ENCODE data around the gene BORA. TPM values are rescaled to one million over a fixed set of nuclear protein-coding genes. Genes with fewer than 3 reads are reported as not detected.
"Not testable (repeated sequence)": the region's sequence is repeated elsewhere in the genome, so short reads cannot be mapped to it uniquely, and the experiment has no call there.

BORA gene
- total RNA-seq, 2 donors from 2014 or later: 15.2 to 16.6 TPM

DNA sequence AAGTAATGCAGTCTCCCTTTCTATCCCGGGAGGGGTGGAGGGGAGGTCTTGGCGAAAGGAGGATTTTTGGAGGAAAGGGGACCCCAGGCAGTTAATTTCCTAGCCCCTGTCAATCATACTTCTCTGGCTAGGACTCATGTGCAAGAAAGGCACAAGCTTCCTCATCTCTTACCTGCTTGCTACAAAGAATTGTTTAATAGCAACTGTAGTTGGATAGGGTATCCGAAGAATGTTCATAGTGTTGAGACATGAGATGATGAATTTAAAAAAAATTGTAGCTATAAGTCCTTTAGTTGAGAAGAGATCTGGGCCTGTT lies 525 bp downstream of the BORA start:
- H3K4me3 Mint-ChIP-seq: peak overlapping the region; percentile 90
- H3K27me3 Mint-ChIP-seq: no peaks in the 10 kb centered on the region
- H3K27ac Mint-ChIP-seq: peak overlapping the region; percentile 92
- peaks cover 13% of the 10 kb centered on the region for H3K4me1 Mint-ChIP-seq
- no peaks in the 10 kb centered on the region for H3K9me3 Mint-ChIP-seq
- peaks cover 72% of the 10 kb centered on the region for H3K36me3 Mint-ChIP-seq (ENCODE audit: low read depth)
- no peak for ATAC-seq (replicated peaks)

DNA sequence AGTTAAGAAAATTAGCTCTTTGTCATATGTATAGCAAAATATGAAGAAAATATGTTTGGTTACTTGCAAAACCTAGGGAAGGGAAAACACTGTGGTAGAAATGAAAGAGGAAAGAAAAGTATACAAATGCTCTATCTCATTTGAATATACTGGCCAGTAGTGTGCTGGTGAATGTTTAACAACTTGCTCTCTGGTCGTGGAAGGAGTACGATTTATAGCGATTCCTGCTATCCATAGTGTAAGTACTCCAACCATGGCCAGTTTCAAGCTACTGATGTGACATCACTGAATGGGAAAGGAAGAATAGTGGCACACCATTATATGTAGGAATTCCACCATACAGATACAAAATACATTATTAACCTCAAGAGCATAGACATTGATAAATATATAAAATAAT lies 9.3 kb downstream of the BORA start:
- Mint-ChIP-seq H3K4me1 (peaks cover 5% of the 10 kb centered on the region), H3K4me3 (no peak overlapping the region), H3K36me3 (ENCODE audit: low read depth) (peaks cover 81% of the 10 kb centered on the region), H3K27ac (no peak overlapping the region), H3K27me3 (no peaks in the 10 kb centered on the region), H3K9me3 (no peaks in the 10 kb centered on the region)
- ATAC-seq (replicated peaks): no peak

DNA sequence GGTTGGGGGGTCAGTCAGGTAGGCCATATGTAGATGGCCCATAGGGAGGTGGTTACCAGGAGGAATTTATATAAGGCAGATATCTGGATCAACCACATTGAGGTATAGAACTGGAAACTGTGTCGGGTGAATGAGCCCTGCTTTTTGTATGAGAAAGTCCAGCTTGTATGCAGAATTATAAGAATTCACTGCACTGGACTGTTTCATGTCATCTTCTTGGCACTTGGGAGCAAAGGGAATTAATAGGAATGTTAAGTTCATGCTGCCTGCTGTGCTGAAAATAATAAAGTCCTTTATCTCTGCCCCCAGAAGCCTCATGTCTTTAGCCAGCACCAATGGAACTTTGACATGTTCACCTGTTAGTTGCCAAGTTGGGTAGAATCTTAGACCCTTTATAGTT lies 12.3 kb downstream of the BORA start:
- H3K27ac Mint-ChIP-seq: no peak overlapping the region
- no peaks in the 10 kb centered on the region for H3K27me3 Mint-ChIP-seq
- no peak overlapping the region for H3K4me3 Mint-ChIP-seq
- ATAC-seq (replicated peaks): no peak
- peaks cover 2% of the 10 kb centered on the region for H3K4me1 Mint-ChIP-seq
- peaks cover 83% of the 10 kb centered on the region for H3K36me3 Mint-ChIP-seq (ENCODE audit: low read depth)
- H3K9me3 Mint-ChIP-seq: no peaks in the 10 kb centered on the region

DNA sequence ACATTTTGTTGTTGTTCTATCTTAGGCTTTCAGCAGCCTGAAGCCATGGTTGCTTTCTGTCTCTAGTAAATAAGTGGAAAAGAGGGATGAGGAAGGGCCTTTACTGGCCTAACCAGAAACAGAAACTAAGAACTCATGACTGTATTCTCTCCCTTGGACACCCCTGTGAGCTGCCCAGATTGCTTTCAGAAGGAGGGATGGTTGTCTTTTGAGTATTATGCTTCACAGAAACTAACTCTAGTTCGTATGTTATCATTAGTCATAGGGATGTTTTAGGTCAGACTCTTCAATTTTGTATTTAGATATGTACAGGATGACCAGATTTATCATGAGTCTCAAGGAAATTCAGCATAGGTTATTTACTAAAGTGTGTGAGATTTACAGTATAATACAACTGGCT lies 17.5 kb downstream of the BORA start:
- H3K36me3 Mint-ChIP-seq (ENCODE audit: low read depth): peaks cover 86% of the 10 kb centered on the region
- no peak overlapping the region for H3K4me3 Mint-ChIP-seq
- H3K27ac Mint-ChIP-seq: peak overlapping the region; percentile 71
- H3K27me3 Mint-ChIP-seq: no peaks in the 10 kb centered on the region
- no peaks in the 10 kb centered on the region for H3K9me3 Mint-ChIP-seq
- ATAC-seq (replicated peaks): peak; percentile 94
- H3K4me1 Mint-ChIP-seq: peaks cover 12% of the 10 kb centered on the region

DNA sequence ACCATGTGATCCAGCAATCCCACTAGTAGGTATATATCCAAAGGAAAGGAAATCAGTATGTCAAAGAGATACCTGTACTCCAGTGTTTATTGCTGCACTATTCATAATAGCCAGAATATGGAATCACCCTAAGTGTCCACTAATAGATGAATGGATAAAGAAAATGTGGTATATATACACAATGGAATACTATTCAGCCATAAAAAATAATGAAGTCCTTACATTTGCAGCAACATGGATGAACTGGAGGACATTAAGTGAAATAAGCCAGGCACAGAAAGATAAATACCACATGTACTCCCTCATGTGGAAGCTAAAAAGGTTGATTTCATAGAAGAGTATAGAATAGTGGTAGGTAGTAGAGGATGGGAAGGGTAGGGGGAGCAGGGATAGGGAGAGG lies 23.5 kb downstream of the BORA start:
- Mint-ChIP-seq H3K27me3 (no peaks in the 10 kb centered on the region), H3K4me1 (peaks cover 6% of the 10 kb centered on the region), H3K36me3 (ENCODE audit: low read depth) (peaks cover 100% of the 10 kb centered on the region), H3K4me3 (no peak overlapping the region), H3K27ac (no peak overlapping the region), H3K9me3 (no peaks in the 10 kb centered on the region)
- ATAC-seq (replicated peaks): no peak

DNA sequence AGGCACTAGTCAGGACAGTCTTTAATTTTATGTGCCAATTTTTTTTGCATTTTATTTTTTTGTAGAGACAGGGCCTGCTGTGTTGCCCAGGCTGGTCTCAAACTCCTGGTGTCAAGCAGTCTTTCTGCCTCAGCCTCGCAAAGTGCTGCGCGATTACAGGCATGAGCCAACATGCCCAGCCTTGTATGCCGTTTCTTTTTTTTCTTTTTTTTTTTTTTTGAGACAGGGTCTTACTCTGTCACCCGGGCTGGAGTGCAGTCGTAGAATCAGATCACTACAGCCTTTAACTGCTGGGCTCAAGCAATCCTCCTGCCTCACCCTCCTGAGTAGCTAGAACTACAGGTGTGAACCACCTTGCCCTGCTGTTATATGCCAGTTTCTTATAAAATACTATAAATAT lies 26.4 kb downstream of the BORA start:
- Mint-ChIP-seq H3K4me3 (no peak overlapping the region), H3K27me3 (no peaks in the 10 kb centered on the region), H3K4me1 (peaks cover 6% of the 10 kb centered on the region), H3K27ac (no peak overlapping the region), H3K36me3 (ENCODE audit: low read depth) (peaks cover 100% of the 10 kb centered on the region), H3K9me3 (no peaks in the 10 kb centered on the region)
- ATAC-seq (replicated peaks): no peak

DNA sequence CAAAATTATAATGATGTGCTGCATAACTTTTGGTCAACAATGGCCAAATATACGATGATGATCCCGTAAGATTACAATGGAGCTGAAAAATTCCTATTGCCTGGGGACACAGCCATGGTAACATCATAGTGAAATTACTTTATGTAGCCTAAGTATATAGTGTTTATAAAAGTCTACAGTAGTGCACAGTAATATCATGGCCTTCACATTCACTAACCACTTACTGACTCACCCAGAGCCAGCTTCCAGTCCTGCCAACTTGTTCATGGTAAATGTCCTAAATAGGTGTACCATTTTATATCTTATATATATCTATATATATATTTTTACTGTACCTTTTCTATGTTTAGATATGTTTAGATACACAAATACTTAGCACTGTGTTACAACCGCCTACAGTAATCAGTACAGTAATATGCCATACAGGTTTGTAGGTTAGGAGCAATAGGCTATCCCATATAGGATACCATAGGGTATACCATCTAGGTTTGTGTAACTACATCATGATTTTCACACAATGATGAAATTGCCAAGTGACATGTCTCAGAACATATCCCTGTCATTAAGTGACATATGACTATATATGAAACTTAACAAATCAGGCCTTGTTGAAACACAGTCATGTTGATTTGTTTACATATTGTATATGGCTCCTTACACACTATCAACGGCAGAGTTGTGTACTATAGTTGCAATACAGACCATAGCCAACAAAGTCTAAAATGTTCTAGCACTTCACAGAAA lies 30.2 kb downstream of the BORA start:
- H3K9me3 Mint-ChIP-seq: no peaks in the 10 kb centered on the region
- H3K27ac Mint-ChIP-seq: no peak overlapping the region
- peaks cover 100% of the 10 kb centered on the region for H3K36me3 Mint-ChIP-seq (ENCODE audit: low read depth)
- H3K4me3 Mint-ChIP-seq: no peak overlapping the region
- ATAC-seq (replicated peaks): peak; percentile 69
- H3K27me3 Mint-ChIP-seq: no peaks in the 10 kb centered on the region
- no peaks in the 10 kb centered on the region for H3K4me1 Mint-ChIP-seq

DNA sequence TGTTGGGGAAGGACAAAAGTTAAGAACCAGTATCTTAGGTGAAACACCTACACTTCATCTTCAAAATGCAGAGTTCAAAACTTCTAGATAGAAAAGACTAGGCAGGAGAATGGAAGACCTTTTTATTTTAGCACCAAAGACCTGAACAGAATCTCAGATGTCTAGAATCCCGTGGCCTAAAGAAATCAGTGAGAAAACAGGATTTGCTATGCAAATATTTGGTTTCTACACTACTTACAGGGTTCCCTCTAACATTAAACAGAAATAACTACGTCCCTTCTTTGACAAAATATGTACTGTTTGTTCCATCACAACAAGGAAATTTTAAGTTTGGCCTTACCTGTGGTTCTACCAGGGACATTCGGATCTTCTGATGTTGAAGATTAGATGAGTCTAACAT lies 32.5 kb downstream of the BORA start:
- Mint-ChIP-seq H3K27me3 (no peaks in the 10 kb centered on the region), H3K27ac (no peak overlapping the region), H3K4me3 (no peak overlapping the region), H3K36me3 (ENCODE audit: low read depth) (peaks cover 100% of the 10 kb centered on the region), H3K4me1 (no peaks in the 10 kb centered on the region), H3K9me3 (no peaks in the 10 kb centered on the region)
- no peak for ATAC-seq (replicated peaks)

DNA sequence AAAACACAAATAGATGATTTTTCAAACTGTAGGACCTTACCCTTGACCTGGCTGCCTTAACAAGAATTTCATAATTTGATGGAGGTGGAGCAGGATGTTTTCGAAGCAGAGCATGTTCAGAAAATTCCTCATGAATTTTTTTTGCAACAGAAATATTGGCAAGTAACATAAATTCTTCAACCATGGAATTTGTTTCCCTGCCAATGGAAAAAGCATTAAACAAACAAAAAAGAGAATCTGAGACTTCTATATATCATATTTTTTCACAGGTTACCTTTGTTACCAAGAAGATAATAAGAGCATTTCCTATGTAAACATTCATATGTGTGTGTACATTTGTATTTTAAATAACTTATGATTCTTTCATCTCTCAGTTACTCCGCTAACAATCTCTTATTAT lies 35.7 kb downstream of the BORA start:
- Mint-ChIP-seq H3K36me3 (ENCODE audit: low read depth) (peaks cover 100% of the 10 kb centered on the region), H3K9me3 (no peaks in the 10 kb centered on the region), H3K27me3 (no peaks in the 10 kb centered on the region), H3K4me1 (no peaks in the 10 kb centered on the region), H3K27ac (no peak overlapping the region), H3K4me3 (no peak overlapping the region)
- ATAC-seq (replicated peaks): no peak

DNA sequence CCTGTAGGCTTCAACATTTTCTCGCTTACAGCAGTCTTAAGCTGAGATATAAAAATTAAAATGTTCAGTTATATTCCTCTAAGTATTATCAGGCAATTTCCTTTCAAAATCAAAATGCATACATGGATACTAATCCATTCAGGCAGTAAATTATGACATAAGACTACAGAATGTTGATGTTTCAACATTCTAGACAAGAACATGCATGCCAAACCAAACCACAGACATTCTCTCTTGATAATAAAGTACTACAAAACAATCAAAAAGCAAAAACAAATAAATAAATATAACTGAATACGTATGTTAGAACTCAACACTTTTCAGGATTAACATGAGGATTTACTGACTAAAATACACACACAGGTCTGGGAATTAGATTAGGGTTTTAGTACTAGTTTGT lies 46.3 kb downstream of the BORA start:
- H3K27ac Mint-ChIP-seq: no peak overlapping the region
- peaks cover 97% of the 10 kb centered on the region for H3K36me3 Mint-ChIP-seq (ENCODE audit: low read depth)
- peaks cover 10% of the 10 kb centered on the region for H3K4me1 Mint-ChIP-seq
- no peak for ATAC-seq (replicated peaks)
- no peaks in the 10 kb centered on the region for H3K9me3 Mint-ChIP-seq
- H3K27me3 Mint-ChIP-seq: no peaks in the 10 kb centered on the region
- H3K4me3 Mint-ChIP-seq: no peak overlapping the region

DNA sequence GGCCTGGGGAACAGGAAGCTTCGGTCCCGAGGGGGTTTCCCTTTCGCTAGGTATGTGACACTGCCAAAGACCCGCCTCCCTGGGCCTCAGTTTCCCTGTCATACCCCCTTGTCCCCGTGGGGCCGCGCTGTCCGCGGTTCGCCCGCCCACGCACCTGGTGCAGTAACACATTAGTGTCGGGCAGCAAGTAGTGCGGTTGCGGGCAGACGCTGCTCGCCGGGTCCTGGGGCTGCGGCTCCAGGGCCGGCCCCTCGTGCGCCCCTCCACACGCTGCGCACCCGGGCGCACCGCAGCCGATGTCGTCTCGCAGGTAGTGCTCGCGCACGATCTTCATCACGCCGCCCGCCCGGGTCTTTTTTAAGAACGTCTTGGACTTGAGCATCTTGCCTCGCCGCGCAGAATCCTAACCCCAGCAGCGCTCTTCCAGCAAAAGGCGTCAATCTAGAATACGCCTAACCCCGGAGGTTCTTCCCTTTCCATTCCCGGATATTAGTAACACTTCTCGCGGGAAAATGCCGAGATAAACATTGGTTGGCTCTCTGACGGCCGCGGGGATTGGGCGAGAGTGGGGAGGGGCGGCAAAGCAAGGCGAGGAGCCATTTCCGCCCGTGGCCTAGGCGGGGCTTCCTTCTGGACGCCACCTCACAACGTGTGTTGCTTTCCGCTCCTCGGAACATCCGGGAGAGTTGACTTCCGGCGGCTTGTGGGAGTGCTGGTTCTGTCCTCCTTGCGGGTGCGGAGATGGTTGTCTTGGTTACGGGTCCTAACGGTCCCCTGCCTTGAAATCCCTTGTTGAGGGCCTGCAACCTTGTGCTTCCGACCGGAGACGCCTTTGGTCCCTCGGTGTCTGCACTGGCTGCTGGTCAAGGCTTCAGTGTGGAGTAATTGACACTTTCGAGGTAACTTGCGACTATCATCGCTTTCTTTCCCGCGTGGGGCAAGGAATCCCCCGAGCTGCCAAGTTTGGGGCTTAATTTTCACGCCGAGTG lies 54.0 kb downstream of the BORA start, which contains the start of the genes DIS3 and PIBF1:
Gene DIS3, minus strand, starts transcription at position 450 of the 989 bp plus-strand sequence. Its CDS starts 68 bp downstream, at position 382.
Gene PIBF1, plus strand, starts transcription at position 683 of the 989 bp plus-strand sequence. CDS start 1,337 bp downstream, outside the sequence.
- peak within 1 kb of the TSS; percentile 99 for H3K27ac Mint-ChIP-seq
- H3K27me3 Mint-ChIP-seq: no peaks in the 10 kb centered on the region
- peaks cover 33% of the 10 kb centered on the region for H3K4me1 Mint-ChIP-seq
- H3K9me3 Mint-ChIP-seq: no peaks in the 10 kb centered on the region
- peak; percentile 97 for ATAC-seq (replicated peaks)
- H3K36me3 Mint-ChIP-seq (ENCODE audit: low read depth): peaks cover 88% of the 10 kb centered on the region
- H3K4me3 Mint-ChIP-seq: peak within 1 kb of the TSS; percentile 98

DNA sequence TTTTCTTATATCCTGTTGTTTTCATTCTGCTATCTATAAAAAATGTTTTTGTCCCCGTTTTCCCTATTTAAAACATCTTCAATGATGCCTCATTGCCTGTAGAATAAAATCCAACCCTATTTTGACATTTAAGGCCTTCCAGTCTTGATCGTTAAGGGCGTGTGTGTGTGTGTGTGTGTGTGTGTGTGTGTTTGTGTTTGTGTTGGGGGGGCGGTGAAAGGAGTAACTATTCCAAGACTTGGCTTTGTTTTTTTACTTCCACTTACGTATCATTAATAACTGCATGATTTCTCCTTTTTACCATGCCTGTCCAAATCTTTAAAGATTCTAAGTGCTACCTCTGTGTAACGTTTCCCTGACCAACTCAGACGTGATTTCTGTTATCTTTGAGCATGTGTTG lies 55.0 kb downstream of the BORA start:
- Mint-ChIP-seq H3K27ac (peak overlapping the region; percentile 99), H3K36me3 (ENCODE audit: low read depth) (peaks cover 80% of the 10 kb centered on the region), H3K9me3 (no peaks in the 10 kb centered on the region), H3K27me3 (no peaks in the 10 kb centered on the region), H3K4me3 (peak overlapping the region; percentile 98), H3K4me1 (peaks cover 30% of the 10 kb centered on the region)
- ATAC-seq (replicated peaks): no peak

DNA sequence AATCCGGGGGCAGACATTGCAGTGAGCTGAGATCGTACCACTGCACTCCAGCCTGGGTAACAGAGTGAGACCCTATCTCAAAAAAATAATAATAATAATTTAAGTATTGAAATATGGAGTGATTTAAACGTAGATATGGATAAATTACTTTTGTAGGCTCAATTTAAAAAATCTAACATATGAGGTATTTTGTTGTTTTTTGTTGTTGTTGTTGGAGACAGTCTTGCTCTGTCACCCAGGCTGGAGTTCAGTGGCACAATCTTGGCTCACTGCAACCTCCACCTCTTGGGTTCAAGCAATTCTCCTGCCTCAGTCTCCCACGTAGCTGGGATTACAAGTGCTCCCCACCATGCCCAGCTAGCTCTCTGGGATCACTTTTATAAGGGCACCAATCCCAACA lies 57.0 kb downstream of the BORA start:
- not testable (repeated sequence) for H3K4me3 Mint-ChIP-seq; H3K27ac Mint-ChIP-seq; ATAC-seq (replicated peaks); H3K27me3 Mint-ChIP-seq; H3K9me3 Mint-ChIP-seq
- Mint-ChIP-seq H3K4me1 (peaks cover 30% of the 10 kb centered on the region), H3K36me3 (ENCODE audit: low read depth) (peaks cover 63% of the 10 kb centered on the region)

DNA sequence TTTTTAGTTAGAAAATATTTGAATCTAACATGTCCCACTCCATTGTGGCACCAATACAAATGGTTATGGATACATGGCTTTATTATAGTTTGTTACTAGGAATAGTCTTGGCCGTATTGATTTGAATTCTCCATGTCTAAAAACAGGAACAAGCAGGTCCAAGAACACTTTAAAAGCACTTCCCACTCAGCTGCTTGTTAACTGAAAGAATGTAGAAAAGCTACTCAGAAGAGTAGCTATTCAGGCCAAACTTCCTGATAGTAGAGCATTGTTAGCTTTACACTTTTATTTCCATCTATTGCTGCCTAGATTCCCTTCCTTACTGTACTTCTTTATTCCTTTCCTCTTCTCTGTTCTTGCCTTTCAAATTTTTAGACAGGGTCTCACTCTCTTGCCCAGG lies 61.1 kb downstream of the BORA start:
- no peak for ATAC-seq (replicated peaks)
- Mint-ChIP-seq H3K27ac (no peak overlapping the region), H3K9me3 (no peaks in the 10 kb centered on the region), H3K4me1 (peaks cover 16% of the 10 kb centered on the region), H3K27me3 (no peaks in the 10 kb centered on the region), H3K36me3 (ENCODE audit: low read depth) (peaks cover 67% of the 10 kb centered on the region), H3K4me3 (no peak overlapping the region)

DNA sequence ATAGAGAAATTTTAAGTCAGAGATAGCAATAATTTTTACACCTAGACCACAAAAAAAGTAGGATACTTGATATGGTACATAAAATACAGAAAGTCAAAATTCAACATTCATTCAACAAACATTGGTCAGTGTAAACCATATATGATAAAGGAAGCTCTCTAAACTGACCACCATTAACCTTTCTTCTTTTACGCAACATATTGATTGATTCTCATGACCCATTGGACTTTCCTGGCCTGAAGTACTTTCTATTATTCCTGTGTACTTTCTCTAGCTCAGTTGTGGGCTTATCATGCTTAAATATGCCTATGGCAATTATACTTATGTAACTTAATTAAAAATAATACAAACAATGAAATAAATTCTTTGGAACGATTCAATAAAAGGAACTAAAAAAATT lies 64.9 kb downstream of the BORA start:
- ATAC-seq (replicated peaks): no peak
- H3K4me1 Mint-ChIP-seq: peaks cover 4% of the 10 kb centered on the region

More for the DNA sequence above, 64.9 kb downstream of the BORA start:
- no peaks in the 10 kb centered on the region for H3K9me3 Mint-ChIP-seq
- H3K27ac Mint-ChIP-seq: no peak overlapping the region
- H3K4me3 Mint-ChIP-seq: no peak overlapping the region
- no peaks in the 10 kb centered on the region for H3K27me3 Mint-ChIP-seq
- H3K36me3 Mint-ChIP-seq (ENCODE audit: low read depth): peaks cover 79% of the 10 kb centered on the region

Measured in activated T-helper 17 cell treated with anti-CD3 and anti-CD28 coated beads, Interleukin-2, amount 50 U/mL, for 72 hours (primary cell).